ENCODE results near the gene PCNX4.

PCNX4 gene

GRCh38 chr14:60212503-60213371 is 121.0 kb downstream of the PCNX4 start:
- no peak for DNase-seq

DNA sequence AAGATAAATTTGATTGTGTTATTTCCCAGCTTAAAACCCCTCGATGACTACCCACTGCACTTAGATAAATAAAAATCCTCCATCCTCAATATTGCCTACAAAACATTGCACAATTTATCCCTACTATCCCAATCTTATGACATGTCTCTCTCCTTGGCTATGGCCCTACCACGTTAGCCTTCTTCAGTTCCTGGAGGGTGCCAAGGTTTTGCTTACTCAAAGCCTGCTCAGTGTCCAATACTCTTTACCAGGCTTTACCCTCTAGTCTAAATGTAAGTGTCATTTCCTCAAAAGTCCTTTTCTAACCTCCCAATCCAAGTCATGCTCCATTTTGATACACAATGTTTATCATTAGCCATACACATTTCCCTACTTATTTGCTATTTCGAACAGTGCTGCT is 122.3 kb downstream of the PCNX4 start:
- DNase-seq, result no peak

- no peak for DNase-seq
Measured at GRCh38 chr14:60214415-60215126, 122.8 kb downstream of the PCNX4 start.

GRCh38 chr14:60215127-60215444 is 123.4 kb downstream of the PCNX4 start:
- DNase-seq, result no peak

DNA sequence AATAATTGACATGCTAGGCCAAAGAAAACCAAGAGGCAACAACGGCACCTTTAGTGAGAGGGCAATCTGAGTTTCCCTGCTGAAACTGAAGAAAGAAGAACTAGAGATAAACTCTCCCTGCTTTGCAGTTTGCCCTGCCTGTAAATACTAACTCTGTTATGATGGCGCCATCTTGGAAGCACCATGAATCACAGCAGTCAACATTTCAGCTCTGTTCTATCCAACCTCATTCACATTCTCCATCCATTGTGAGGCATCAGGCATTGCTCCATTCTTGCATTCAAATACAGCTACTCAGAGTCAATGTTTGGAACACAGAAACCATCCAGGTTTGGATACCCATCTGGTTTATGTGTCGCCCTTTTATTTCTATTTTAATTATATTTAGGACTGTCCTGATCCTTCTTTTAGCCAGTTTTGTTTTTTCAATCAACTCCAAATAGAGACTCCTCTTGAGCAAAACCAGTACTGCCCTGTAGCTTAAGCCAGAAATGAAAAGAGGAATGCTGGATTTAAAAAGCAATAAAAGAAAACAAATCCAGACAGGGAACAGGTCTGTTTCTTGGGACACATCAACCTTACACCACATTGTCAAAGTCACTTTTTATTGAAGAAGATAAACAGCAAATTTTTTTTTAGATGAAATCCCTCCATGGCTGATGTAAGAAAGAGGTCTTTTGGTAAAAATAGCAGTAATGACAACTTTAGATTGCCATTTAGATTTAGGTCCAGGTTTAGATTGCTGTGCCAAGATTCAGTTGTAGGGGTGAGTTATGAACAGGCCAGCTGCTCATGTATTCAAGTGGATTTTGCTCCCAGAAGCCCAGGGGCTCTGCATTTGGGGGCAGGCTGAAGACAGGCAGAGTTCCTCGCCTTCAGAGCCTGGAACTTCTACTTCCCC is 124.0 kb downstream of the PCNX4 start:
- no peak for DNase-seq

DNA sequence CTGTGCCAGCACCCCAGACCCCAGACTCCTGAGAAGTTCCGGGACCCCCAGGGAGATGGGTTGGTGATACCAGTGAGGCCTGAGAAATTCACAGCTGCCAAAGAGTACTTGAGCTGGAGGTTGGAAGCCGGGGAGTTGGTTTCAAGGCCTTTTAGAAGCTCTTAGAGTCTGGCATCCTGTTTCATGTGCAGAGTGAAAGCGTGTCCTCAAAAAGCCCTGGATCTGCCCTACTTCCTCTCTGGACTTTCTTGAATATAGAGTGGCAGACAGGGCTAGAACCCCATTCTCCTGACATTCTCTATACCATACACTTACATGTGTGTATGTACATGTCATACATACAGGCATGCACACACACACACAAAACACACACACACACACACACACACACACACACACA is 126.0 kb downstream of the PCNX4 start:
- DNase-seq, result no peak
